Measurements from ENCODE around the gene SMIM17.
A peak's percentile ranks its signal among the peaks of the same experiment; 100 is the strongest.

SMIM17 gene

GRCh38 chr19:56654151-56654550 is 11.2 kb downstream of the SMIM17 start:
- Histone ChIP-seq H3K36me3 (ENCODE audit: insufficient read depth, low read length) (no peaks in the 10 kb centered on the region), H3K27me3 (ENCODE audit: insufficient read depth, low read length) (no peaks in the 10 kb centered on the region)

GRCh38 chr19:56660381-56661107 is 17.6 kb downstream of the SMIM17 start:
- no peaks in the 10 kb centered on the region for H3K36me3 ChIP-seq (ENCODE audit: insufficient read depth, low read length)
- no peak overlapping the region for H3K27ac ChIP-seq (ENCODE audit: low read depth, low read length)
- no peak overlapping the region for H3K4me3 ChIP-seq (ENCODE audit: low read depth, low read length)
- H3K27me3 ChIP-seq (ENCODE audit: insufficient read depth, low read length) = no peaks in the 10 kb centered on the region
- H2AFZ ChIP-seq (ENCODE audit: low read length, unreplicated experiment) = no peak overlapping the region
- H3K4me1 ChIP-seq (ENCODE audit: control insufficient read depth, insufficient read depth, low read length, unreplicated experiment) = no peaks in the 10 kb centered on the region
- no peaks in the 10 kb centered on the region for H3K79me2 ChIP-seq (ENCODE audit: control insufficient read depth, insufficient read depth, low read length, unreplicated experiment)

More at GRCh38 chr19:56654151-56654550, 11.2 kb downstream of the SMIM17 start:
- Histone ChIP-seq H3K27ac (ENCODE audit: low read depth, low read length) (no peak overlapping the region), H3K4me3 (ENCODE audit: low read depth, low read length) (no peak overlapping the region), H3K4me1 (ENCODE audit: control insufficient read depth, insufficient read depth, low read length, unreplicated experiment) (no peaks in the 10 kb centered on the region), H3K79me2 (ENCODE audit: control insufficient read depth, insufficient read depth, low read length, unreplicated experiment) (no peaks in the 10 kb centered on the region), H2AFZ (ENCODE audit: low read length, unreplicated experiment) (no peak overlapping the region)

- Histone ChIP-seq H3K79me2 (ENCODE audit: control insufficient read depth, insufficient read depth, low read length, unreplicated experiment) (no peaks in the 10 kb centered on the region), H3K27me3 (ENCODE audit: insufficient read depth, low read length) (no peaks in the 10 kb centered on the region), H2AFZ (ENCODE audit: low read length, unreplicated experiment) (no peak overlapping the region), H3K4me1 (ENCODE audit: control insufficient read depth, insufficient read depth, low read length, unreplicated experiment) (no peaks in the 10 kb centered on the region), H3K4me3 (ENCODE audit: low read depth, low read length) (no peak overlapping the region), H3K27ac (ENCODE audit: low read depth, low read length) (no peak overlapping the region), H3K36me3 (ENCODE audit: insufficient read depth, low read length) (no peaks in the 10 kb centered on the region)
Measured at GRCh38 chr19:56661248-56661647, 18.3 kb downstream of the SMIM17 start.

GRCh38 chr19:56663931-56664500 is 21.1 kb downstream of the SMIM17 start:
- H3K27me3 ChIP-seq (ENCODE audit: insufficient read depth, low read length) = no peaks in the 10 kb centered on the region
- no peaks in the 10 kb centered on the region for H3K79me2 ChIP-seq (ENCODE audit: control insufficient read depth, insufficient read depth, low read length, unreplicated experiment)
- H3K27ac ChIP-seq (ENCODE audit: low read depth, low read length) = no peak overlapping the region
- H3K4me3 ChIP-seq (ENCODE audit: low read depth, low read length) = no peak overlapping the region
- no peaks in the 10 kb centered on the region for H3K4me1 ChIP-seq (ENCODE audit: control insufficient read depth, insufficient read depth, low read length, unreplicated experiment)
- no peak overlapping the region for H2AFZ ChIP-seq (ENCODE audit: low read length, unreplicated experiment)
- no peaks in the 10 kb centered on the region for H3K36me3 ChIP-seq (ENCODE audit: insufficient read depth, low read length)

- Histone ChIP-seq H3K27me3 (ENCODE audit: insufficient read depth, low read length) (no peaks in the 10 kb centered on the region), H3K27ac (ENCODE audit: low read depth, low read length) (no peak overlapping the region)
Measured at GRCh38 chr19:56664511-56664910, 21.6 kb downstream of the SMIM17 start.

GRCh38 chr19:56667311-56667870 is 24.4 kb downstream of the SMIM17 start:
- H3K27ac ChIP-seq (ENCODE audit: low read depth, low read length) = no peak overlapping the region
- H3K36me3 ChIP-seq (ENCODE audit: insufficient read depth, low read length) = no peaks in the 10 kb centered on the region
- no peak overlapping the region for H3K4me3 ChIP-seq (ENCODE audit: low read depth, low read length)
- H2AFZ ChIP-seq (ENCODE audit: low read length, unreplicated experiment) = no peak overlapping the region
- no peaks in the 10 kb centered on the region for H3K4me1 ChIP-seq (ENCODE audit: control insufficient read depth, insufficient read depth, low read length, unreplicated experiment)
- no peaks in the 10 kb centered on the region for H3K27me3 ChIP-seq (ENCODE audit: insufficient read depth, low read length)
- H3K79me2 ChIP-seq (ENCODE audit: control insufficient read depth, insufficient read depth, low read length, unreplicated experiment) = no peaks in the 10 kb centered on the region

More at GRCh38 chr19:56664511-56664910, 21.6 kb downstream of the SMIM17 start:
- no peaks in the 10 kb centered on the region for H3K4me1 ChIP-seq (ENCODE audit: control insufficient read depth, insufficient read depth, low read length, unreplicated experiment)
- H3K79me2 ChIP-seq (ENCODE audit: control insufficient read depth, insufficient read depth, low read length, unreplicated experiment) = no peaks in the 10 kb centered on the region
- no peaks in the 10 kb centered on the region for H3K36me3 ChIP-seq (ENCODE audit: insufficient read depth, low read length)
- no peak overlapping the region for H3K4me3 ChIP-seq (ENCODE audit: low read depth, low read length)
- H2AFZ ChIP-seq (ENCODE audit: low read length, unreplicated experiment) = no peak overlapping the region

GRCh38 chr19:56668676-56669075 is 25.7 kb downstream of the SMIM17 start:
- H3K4me3 ChIP-seq (ENCODE audit: low read depth, low read length) = no peak overlapping the region
- no peak overlapping the region for H2AFZ ChIP-seq (ENCODE audit: low read length, unreplicated experiment)
- H3K79me2 ChIP-seq (ENCODE audit: control insufficient read depth, insufficient read depth, low read length, unreplicated experiment) = no peaks in the 10 kb centered on the region
- no peaks in the 10 kb centered on the region for H3K4me1 ChIP-seq (ENCODE audit: control insufficient read depth, insufficient read depth, low read length, unreplicated experiment)
- no peaks in the 10 kb centered on the region for H3K27me3 ChIP-seq (ENCODE audit: insufficient read depth, low read length)
- H3K27ac ChIP-seq (ENCODE audit: low read depth, low read length) = no peak overlapping the region
- no peaks in the 10 kb centered on the region for H3K36me3 ChIP-seq (ENCODE audit: insufficient read depth, low read length)

GRCh38 chr19:56670401-56670960 is 27.5 kb downstream of the SMIM17 start:
- Histone ChIP-seq H3K27me3 (ENCODE audit: insufficient read depth, low read length) (no peaks in the 10 kb centered on the region), H3K4me1 (ENCODE audit: control insufficient read depth, insufficient read depth, low read length, unreplicated experiment) (no peaks in the 10 kb centered on the region), H3K79me2 (ENCODE audit: control insufficient read depth, insufficient read depth, low read length, unreplicated experiment) (no peaks in the 10 kb centered on the region), H3K4me3 (ENCODE audit: low read depth, low read length) (no peak overlapping the region), H3K27ac (ENCODE audit: low read depth, low read length) (no peak overlapping the region), H3K36me3 (ENCODE audit: insufficient read depth, low read length) (no peaks in the 10 kb centered on the region), H2AFZ (ENCODE audit: low read length, unreplicated experiment) (no peak overlapping the region)

- no peaks in the 10 kb centered on the region for H3K36me3 ChIP-seq (ENCODE audit: insufficient read depth, low read length)
- no peak overlapping the region for H3K27ac ChIP-seq (ENCODE audit: low read depth, low read length)
- no peak overlapping the region for H2AFZ ChIP-seq (ENCODE audit: low read length, unreplicated experiment)
- no peaks in the 10 kb centered on the region for H3K4me1 ChIP-seq (ENCODE audit: control insufficient read depth, insufficient read depth, low read length, unreplicated experiment)
- no peaks in the 10 kb centered on the region for H3K79me2 ChIP-seq (ENCODE audit: control insufficient read depth, insufficient read depth, low read length, unreplicated experiment)
- peak overlapping the region; percentile 49; the same call in 1 of the 2 replicates for H3K4me3 ChIP-seq (ENCODE audit: low read depth, low read length)
- no peaks in the 10 kb centered on the region for H3K27me3 ChIP-seq (ENCODE audit: insufficient read depth, low read length)
Measured at GRCh38 chr19:56670961-56671612, 28.1 kb downstream of the SMIM17 start.

- no peaks in the 10 kb centered on the region for H3K79me2 ChIP-seq (ENCODE audit: control insufficient read depth, insufficient read depth, low read length, unreplicated experiment)
- H3K4me1 ChIP-seq (ENCODE audit: control insufficient read depth, insufficient read depth, low read length, unreplicated experiment) = no peaks in the 10 kb centered on the region
- H3K4me3 ChIP-seq (ENCODE audit: low read depth, low read length) = peak within 1 kb of the TSS; percentile 49; the same call in 1 of the 2 replicates
- no peaks in the 10 kb centered on the region for H3K27me3 ChIP-seq (ENCODE audit: insufficient read depth, low read length)
- H2AFZ ChIP-seq (ENCODE audit: low read length, unreplicated experiment) = no peak within 1 kb of the TSS
- no peaks in the 10 kb centered on the region for H3K36me3 ChIP-seq (ENCODE audit: insufficient read depth, low read length)
- H3K27ac ChIP-seq (ENCODE audit: low read depth, low read length) = no peak within 1 kb of the TSS
Measured at GRCh38 chr19:56671613-56671994, 28.6 kb downstream of the SMIM17 start, which contains the start of gene ZNF835. TSS of gene ZNF835 (minus strand) at chr19:56671757. CDS start at chr19:56665198, 6,559 bp downstream.

All from ACC112 (cell line).